HCT116 (cell line): ENCODE measurements around the gene LTB4R. TPM values are rescaled to one million over a fixed set of nuclear protein-coding genes. Genes with fewer than 3 reads are reported as not detected.

ENCODE experiments used
- ATAC-seq: fragments of 200-7000 bp; cut with Tn5 transposase; 2 replicates; pipeline ENCODE4 v1.9.1; 2020; ENCODE audit warnings: mild to moderate bottlenecking, moderate library complexity
- BruUV-seq: library from RNA; stranded (reverse); fragments of 400-500 nt; replicated peaks from 2 replicates; lab custom pipeline; 2021; lab: Mats Ljungman, UMichigan
- CTCF ChIA-PET: fragments of 300-600 bp; sonication (Branson Sonifier 250); formaldehyde crosslinking; loops from one replicate; lab custom pipeline; 2021; ENCODE audit warnings: antibody characterized with exemption; lab: Charles Lee
- POLR2A ChIA-PET: fragments of 300-600, 350-600 bp; sonication (Branson Sonifier 250); formaldehyde crosslinking; loops from one replicate; lab custom pipeline; 2021; ENCODE audit warnings: antibody characterized with exemption; lab: Charles Lee
- RAD21 ChIA-PET, 2 experiments: fragments of 300-600 bp; sonication (Branson Sonifier 250); formaldehyde crosslinking; loops; one replicate each; lab custom pipeline; 2023; ENCODE audit warnings: low total read pairs in 2 of 2; ENCODE audit not compliant: uncharacterized antibody in 2 of 2, unreplicated experiment in 2 of 2, low non-redundant PET in 1 of 2; lab: Charles Lee
- DNase-seq: peaks from one replicate; pipeline ENCODE4 v3.0.0-alpha.2; 2010; ENCODE audit warnings: low read depth, low spot score
- H2AFZ ChIP-seq: fragments of 200-600 bp; shearing (Covaris generic), sonication (generic); 2 replicates; pipeline ENCODE4 v1.6.1; 2017; ENCODE audit warnings: low read depth, mixed run types, mixed read lengths, antibody characterized with exemption, low read length; ENCODE audit not compliant: poor library complexity, severe bottlenecking
- H3K27ac ChIP-seq: 2 replicates; pipeline ENCODE4 v1.5.1; 2012; ENCODE audit warnings: low read depth, low read length
- H3K27me3 ChIP-seq: fragments of 200-600 bp; sonication (generic); 2 replicates; pipeline ENCODE4 v1.6.1; 2016; ENCODE audit warnings: mixed run types, low read length, mixed read lengths; ENCODE audit not compliant: insufficient read depth
- H3K36me3 ChIP-seq, 2 experiments: fragments of 200-500 bp in 1 of 2; fragments of 200-600 bp in 1 of 2; sonication (Bioruptor generic) in 1 of 2; sonication (generic) in 1 of 2; 2 replicates each; pipeline versions ENCODE4 v1.5.1 to v1.6.1; 2014 to 2016; ENCODE audit warnings: low read length in 2 of 2, inconsistent platforms in 1 of 2, mixed read lengths in 1 of 2, mixed run types in 1 of 2; ENCODE audit not compliant: insufficient read depth in 2 of 2, control insufficient read depth in 1 of 2
- H3K4me1 ChIP-seq, 2 experiments: fragments of 200-600 bp in 1 of 2; sonication (generic) in 1 of 2; 2 replicates each; pipeline versions ENCODE4 v1.5.1 to v1.6.1; 2012 to 2017; ENCODE audit warnings: low read length in 2 of 2, inconsistent platforms in 1 of 2, mild to moderate bottlenecking in 1 of 2, mixed read lengths in 1 of 2, mixed run types in 1 of 2, moderate library complexity in 1 of 2; ENCODE audit not compliant: insufficient read depth in 2 of 2, control insufficient read depth in 1 of 2
- H3K4me2 ChIP-seq: fragments of 200-600 bp; sonication (generic); 2 replicates; pipeline ENCODE4 v1.6.1; 2017; ENCODE audit warnings: mixed run types, low read length, mixed read lengths
- H3K4me3 ChIP-seq, 2 experiments: fragments of 200-600 bp in 1 of 2; sonication (generic) in 1 of 2; replicated peaks in 1 of 2; 2 replicates each; pipeline ENCODE4 v1.5.1; 2011 to 2016; ENCODE audit warnings: low read length in 2 of 2, control low read depth in 1 of 2, low read depth in 1 of 2, mild to moderate bottlenecking in 1 of 2, mixed read lengths in 1 of 2, mixed run types in 1 of 2
- H3K79me2 ChIP-seq: fragments of 200-600 bp; sonication (generic); 2 replicates; pipeline ENCODE4 v1.6.1; 2017; ENCODE audit warnings: mild to moderate bottlenecking, mixed run types, low read length, moderate library complexity, mixed read lengths; ENCODE audit not compliant: insufficient read depth
- H3K9ac ChIP-seq: fragments of 200-600 bp; sonication (generic); 2 replicates; pipeline ENCODE4 v1.6.1; 2016; ENCODE audit warnings: low read length, mixed read lengths
- H3K9me2 ChIP-seq: fragments of 200-600 bp; sonication (generic), shearing (Covaris generic); 2 replicates; pipeline ENCODE4 v1.6.1; 2017; ENCODE audit warnings: mixed run types, mild to moderate bottlenecking, moderate library complexity; ENCODE audit not compliant: insufficient read depth
- H3K9me3 ChIP-seq, 2 experiments: fragments of 200-500 bp in 1 of 2; fragments of 200-600 bp in 1 of 2; sonication (Bioruptor generic) in 1 of 2; sonication (generic) in 1 of 2; 2 replicates each; pipeline ENCODE4 v1.6.1; 2014 to 2017; ENCODE audit warnings: low read length in 2 of 2, mixed read lengths in 2 of 2, inconsistent platforms in 1 of 2, low read depth in 1 of 2, mild to moderate bottlenecking in 1 of 2, mixed run types in 1 of 2, moderate library complexity in 1 of 2; ENCODE audit not compliant: control insufficient read depth in 1 of 2, insufficient read depth in 1 of 2
- H4K20me1 ChIP-seq: fragments of 200-600 bp; sonication (generic), shearing (Covaris generic); 2 replicates; pipeline ENCODE4 v1.6.1; 2017; ENCODE audit warnings: mixed run types, mild to moderate bottlenecking, moderate library complexity; ENCODE audit not compliant: insufficient read depth
- CBX3 ChIP-seq: IDR thresholded peaks from 2 replicates; pipeline ENCODE4 v1.6.1; 2012; ENCODE audit warnings: low read depth
- CEBPB ChIP-seq: IDR thresholded peaks from 2 replicates; pipeline ENCODE4 v1.6.1; 2012; ENCODE audit warnings: low read depth
- EGR1 ChIP-seq: IDR thresholded peaks from 2 replicates; pipeline ENCODE4 v1.6.1; 2012; ENCODE audit warnings: low read depth
- EZH2phosphoT487 ChIP-seq: fragments of 200-600 bp; IDR thresholded peaks from 2 replicates; pipeline ENCODE4 v1.6.1; 2018; ENCODE audit warnings: antibody characterized with exemption, borderline replicate concordance
- FOSL1 ChIP-seq: IDR thresholded peaks from 2 replicates; pipeline ENCODE4 v1.6.1; 2012; ENCODE audit warnings: low read depth
- POLR2A ChIP-seq: IDR thresholded peaks from 2 replicates; pipeline ENCODE4 v1.7.0; 2011; ENCODE audit warnings: borderline replicate concordance; ENCODE audit not compliant: insufficient read depth, insufficient read length; ENCODE audit errors: extremely low read depth
- POLR2AphosphoS5 ChIP-seq: IDR thresholded peaks from 2 replicates; pipeline ENCODE4 v1.6.1; 2011; ENCODE audit warnings: mild to moderate bottlenecking, low read depth, low read length, moderate library complexity
- RAD21 ChIP-seq: IDR thresholded peaks from 2 replicates; pipeline ENCODE4 v1.6.1; 2012; ENCODE audit warnings: low read depth, mild to moderate bottlenecking
- REST ChIP-seq: IDR thresholded peaks from 2 replicates; pipeline ENCODE4 v1.6.1; 2012; ENCODE audit warnings: low read depth
- SP1 ChIP-seq: IDR thresholded peaks from 2 replicates; pipeline ENCODE4 v1.6.1; 2012; ENCODE audit warnings: low read depth
- SRF ChIP-seq: IDR thresholded peaks from 2 replicates; pipeline ENCODE4 v1.6.1; 2012; ENCODE audit warnings: low read depth
- TCF7L2 ChIP-seq: IDR thresholded peaks from 2 replicates; pipeline ENCODE4 v1.7.0; 2011; ENCODE audit warnings: borderline replicate concordance, inconsistent platforms; ENCODE audit not compliant: insufficient read depth, insufficient read length; ENCODE audit errors: extremely low read depth
- YY1 ChIP-seq: IDR thresholded peaks from 2 replicates; pipeline ENCODE4 v1.6.1; 2011; ENCODE audit warnings: low read length, low read depth, moderate library complexity, mild to moderate bottlenecking; ENCODE audit not compliant: insufficient replicate concordance; ENCODE audit errors: extremely low read depth
- ZFX ChIP-seq: fragments of 450-650 bp; IDR thresholded peaks from 2 replicates; pipeline ENCODE4 v1.6.1; 2017
- ZNF274 ChIP-seq: fragments of 200-500 bp; sonication (Bioruptor generic); IDR thresholded peaks from 2 replicates; pipeline ENCODE4 v1.6.1; 2014; ENCODE audit warnings: mild to moderate bottlenecking, low read depth, low read length, inconsistent platforms
- intact Hi-C: fragments of 100-400 bp; cut with micrococcal nuclease; formaldehyde crosslinking; loops from 2 replicates; pipeline ENCODE4 v1.10.0; 2022
- total RNA-seq: library from RNA; stranded (reverse); gene quantifications from one replicate; pipeline ENCODE4 v1.2.1, GENCODE V29; 2021; ENCODE audit not compliant: unreplicated experiment
- TF ChIP-seq, protein P1 (sequence below): IDR thresholded peaks from 2 replicates; pipeline ENCODE4 v1.6.1; 2012
- TF ChIP-seq, protein P2 (sequence below), 3 experiments: fragments of 200-600 bp in 1 of 3; sonication (generic) in 1 of 3; IDR thresholded peaks in 2 of 3; conservative IDR thresholded peaks in 1 of 3; 2 replicates each; pipeline ENCODE4 v1.5.1; 2012 to 2017; ENCODE audit warnings: low read depth in 2 of 3, low read length in 2 of 3, antibody characterized with exemption in 1 of 3, borderline replicate concordance in 1 of 3, control low read depth in 1 of 3, mild to moderate bottlenecking in 1 of 3, mixed read lengths in 1 of 3, mixed run types in 1 of 3, moderate library complexity in 1 of 3; ENCODE audit not compliant: insufficient read depth in 1 of 3
- TF ChIP-seq, protein P3 (sequence below): IDR thresholded peaks from 2 replicates; pipeline ENCODE4 v1.6.1; 2012
- TF ChIP-seq, protein P4 (sequence below): IDR thresholded peaks from 2 replicates; pipeline ENCODE4 v1.6.1; 2011; ENCODE audit warnings: mild to moderate bottlenecking, low read length, moderate library complexity; ENCODE audit not compliant: insufficient replicate concordance; ENCODE audit errors: extremely low read depth

LTB4R gene
- total RNA-seq, 1 experiment from 2014 or later: 14.8 TPM

GRCh38 chr14:24343795-24344660, 32.7 kb downstream of the LTB4R start:
- no TSS peak for BruUV-seq

More at GRCh38 chr14:24343795-24344660, 32.7 kb downstream of the LTB4R start:
- no peaks in the 10 kb centered on the region for H3K27me3 ChIP-seq
- H3K4me1 ChIP-seq: no peaks in the 10 kb centered on the region
- TF ChIP-seq, protein P1, sequence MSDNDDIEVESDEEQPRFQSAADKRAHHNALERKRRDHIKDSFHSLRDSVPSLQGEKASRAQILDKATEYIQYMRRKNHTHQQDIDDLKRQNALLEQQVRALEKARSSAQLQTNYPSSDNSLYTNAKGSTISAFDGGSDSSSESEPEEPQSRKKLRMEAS: no peak
- TF ChIP-seq EZH2phosphoT487 (no peak), ZNF274 (no peak), POLR2A (no peak), TCF7L2 (no peak), ZFX (no peak), SRF (no peak), FOSL1 (no peak), REST (no peak), YY1 (no peak), CEBPB (no peak), CBX3 (no peak), EGR1 (no peak), RAD21 (no peak), POLR2AphosphoS5 (no peak), SP1 (no peak)
- TF ChIP-seq, protein P2, sequence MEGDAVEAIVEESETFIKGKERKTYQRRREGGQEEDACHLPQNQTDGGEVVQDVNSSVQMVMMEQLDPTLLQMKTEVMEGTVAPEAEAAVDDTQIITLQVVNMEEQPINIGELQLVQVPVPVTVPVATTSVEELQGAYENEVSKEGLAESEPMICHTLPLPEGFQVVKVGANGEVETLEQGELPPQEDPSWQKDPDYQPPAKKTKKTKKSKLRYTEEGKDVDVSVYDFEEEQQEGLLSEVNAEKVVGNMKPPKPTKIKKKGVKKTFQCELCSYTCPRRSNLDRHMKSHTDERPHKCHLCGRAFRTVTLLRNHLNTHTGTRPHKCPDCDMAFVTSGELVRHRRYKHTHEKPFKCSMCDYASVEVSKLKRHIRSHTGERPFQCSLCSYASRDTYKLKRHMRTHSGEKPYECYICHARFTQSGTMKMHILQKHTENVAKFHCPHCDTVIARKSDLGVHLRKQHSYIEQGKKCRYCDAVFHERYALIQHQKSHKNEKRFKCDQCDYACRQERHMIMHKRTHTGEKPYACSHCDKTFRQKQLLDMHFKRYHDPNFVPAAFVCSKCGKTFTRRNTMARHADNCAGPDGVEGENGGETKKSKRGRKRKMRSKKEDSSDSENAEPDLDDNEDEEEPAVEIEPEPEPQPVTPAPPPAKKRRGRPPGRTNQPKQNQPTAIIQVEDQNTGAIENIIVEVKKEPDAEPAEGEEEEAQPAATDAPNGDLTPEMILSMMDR (IDR thresholded peaks at IDR 0.05 in 2 of 3, conservative IDR thresholded peaks at IDR 0.05 in 1 of 3; ENCODE audit: borderline replicate concordance in 1 of 3, insufficient read depth in 1 of 3, low read depth in 2 of 3, low read length in 2 of 3): no peak
- TF ChIP-seq, protein P3, sequence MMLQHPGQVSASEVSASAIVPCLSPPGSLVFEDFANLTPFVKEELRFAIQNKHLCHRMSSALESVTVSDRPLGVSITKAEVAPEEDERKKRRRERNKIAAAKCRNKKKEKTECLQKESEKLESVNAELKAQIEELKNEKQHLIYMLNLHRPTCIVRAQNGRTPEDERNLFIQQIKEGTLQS: no peak
- TF ChIP-seq, protein P4, sequence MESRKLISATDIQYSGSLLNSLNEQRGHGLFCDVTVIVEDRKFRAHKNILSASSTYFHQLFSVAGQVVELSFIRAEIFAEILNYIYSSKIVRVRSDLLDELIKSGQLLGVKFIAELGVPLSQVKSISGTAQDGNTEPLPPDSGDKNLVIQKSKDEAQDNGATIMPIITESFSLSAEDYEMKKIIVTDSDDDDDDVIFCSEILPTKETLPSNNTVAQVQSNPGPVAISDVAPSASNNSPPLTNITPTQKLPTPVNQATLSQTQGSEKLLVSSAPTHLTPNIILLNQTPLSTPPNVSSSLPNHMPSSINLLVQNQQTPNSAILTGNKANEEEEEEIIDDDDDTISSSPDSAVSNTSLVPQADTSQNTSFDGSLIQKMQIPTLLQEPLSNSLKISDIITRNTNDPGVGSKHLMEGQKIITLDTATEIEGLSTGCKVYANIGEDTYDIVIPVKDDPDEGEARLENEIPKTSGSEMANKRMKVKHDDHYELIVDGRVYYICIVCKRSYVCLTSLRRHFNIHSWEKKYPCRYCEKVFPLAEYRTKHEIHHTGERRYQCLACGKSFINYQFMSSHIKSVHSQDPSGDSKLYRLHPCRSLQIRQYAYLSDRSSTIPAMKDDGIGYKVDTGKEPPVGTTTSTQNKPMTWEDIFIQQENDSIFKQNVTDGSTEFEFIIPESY: no peak
- H3K9me2 ChIP-seq: no peaks in the 10 kb centered on the region
- no peak overlapping the region for H2AFZ ChIP-seq
- DNase-seq: no peak
- CTCF ChIA-PET: interaction anchor here (2.7 kb wide), 1 partner anchor 88 kb away, joined by 9 read pairs; no protein-coding TSS in a partner anchor
- H3K4me2 ChIP-seq: no peak overlapping the region
- POLR2A ChIA-PET: no interaction called here
- no peaks in the 10 kb centered on the region for H3K9me3 ChIP-seq
- no peak overlapping the region for H3K9ac ChIP-seq
- ATAC-seq: no peak
- H3K4me3 ChIP-seq: no peak overlapping the region
- intact Hi-C loops: no loop called here
- no peaks in the 10 kb centered on the region for H3K36me3 ChIP-seq
- H4K20me1 ChIP-seq: no peaks in the 10 kb centered on the region
- no peaks in the 10 kb centered on the region for H3K79me2 ChIP-seq
- no peak overlapping the region for H3K27ac ChIP-seq
- RAD21 ChIA-PET: no interaction called here
